HCT116 (cell line): Measurements from ENCODE around the gene FBXL7.

Experiments used
- CEBPB ChIP-seq: IDR thresholded peaks from 2 replicates; pipeline ENCODE4 v1.6.1; 2012; ENCODE audit warnings: low read depth
- POLR2A ChIP-seq: IDR thresholded peaks from 2 replicates; pipeline ENCODE4 v1.7.0; 2011; ENCODE audit warnings: borderline replicate concordance; ENCODE audit not compliant: insufficient read depth, insufficient read length; ENCODE audit errors: extremely low read depth
- SIN3A ChIP-seq: IDR thresholded peaks from 2 replicates; pipeline ENCODE4 v1.6.1; 2012; ENCODE audit warnings: low read depth
- TF ChIP-seq, protein P1 (sequence below), 3 experiments: fragments of 200-600 bp in 1 of 3; sonication (generic) in 1 of 3; IDR thresholded peaks in 2 of 3; conservative IDR thresholded peaks in 1 of 3; 2 replicates each; pipeline ENCODE4 v1.5.1; 2012 to 2017; ENCODE audit warnings: low read depth in 2 of 3, low read length in 2 of 3, antibody characterized with exemption in 1 of 3, borderline replicate concordance in 1 of 3, control low read depth in 1 of 3, mild to moderate bottlenecking in 1 of 3, mixed read lengths in 1 of 3, mixed run types in 1 of 3, moderate library complexity in 1 of 3; ENCODE audit not compliant: insufficient read depth in 1 of 3

DNA sequence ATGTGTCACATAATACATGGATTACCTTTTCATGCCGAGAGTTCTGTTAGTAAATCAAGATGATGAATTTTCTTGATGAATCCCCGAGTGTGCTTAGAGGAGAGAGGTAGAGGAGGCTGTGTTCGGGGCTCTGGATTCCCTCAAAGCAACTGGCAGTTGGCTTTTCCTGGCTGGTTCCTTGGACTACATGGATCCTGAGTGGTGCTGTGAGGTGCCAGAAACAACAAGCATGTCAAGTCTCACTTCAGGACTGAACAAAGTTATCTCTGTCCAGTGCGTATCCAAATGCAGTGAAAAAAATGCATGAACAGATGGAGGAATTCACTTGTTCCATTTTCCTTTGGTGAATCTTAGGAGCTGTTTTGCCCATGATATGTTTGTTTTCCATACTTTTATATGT is 231.7 kb downstream of the FBXL7 start:
- TF ChIP-seq SIN3A = no peak
- TF ChIP-seq CEBPB = no peak
- TF ChIP-seq, protein P1, sequence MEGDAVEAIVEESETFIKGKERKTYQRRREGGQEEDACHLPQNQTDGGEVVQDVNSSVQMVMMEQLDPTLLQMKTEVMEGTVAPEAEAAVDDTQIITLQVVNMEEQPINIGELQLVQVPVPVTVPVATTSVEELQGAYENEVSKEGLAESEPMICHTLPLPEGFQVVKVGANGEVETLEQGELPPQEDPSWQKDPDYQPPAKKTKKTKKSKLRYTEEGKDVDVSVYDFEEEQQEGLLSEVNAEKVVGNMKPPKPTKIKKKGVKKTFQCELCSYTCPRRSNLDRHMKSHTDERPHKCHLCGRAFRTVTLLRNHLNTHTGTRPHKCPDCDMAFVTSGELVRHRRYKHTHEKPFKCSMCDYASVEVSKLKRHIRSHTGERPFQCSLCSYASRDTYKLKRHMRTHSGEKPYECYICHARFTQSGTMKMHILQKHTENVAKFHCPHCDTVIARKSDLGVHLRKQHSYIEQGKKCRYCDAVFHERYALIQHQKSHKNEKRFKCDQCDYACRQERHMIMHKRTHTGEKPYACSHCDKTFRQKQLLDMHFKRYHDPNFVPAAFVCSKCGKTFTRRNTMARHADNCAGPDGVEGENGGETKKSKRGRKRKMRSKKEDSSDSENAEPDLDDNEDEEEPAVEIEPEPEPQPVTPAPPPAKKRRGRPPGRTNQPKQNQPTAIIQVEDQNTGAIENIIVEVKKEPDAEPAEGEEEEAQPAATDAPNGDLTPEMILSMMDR (IDR thresholded peaks at IDR 0.05 in 2 of 3, conservative IDR thresholded peaks at IDR 0.05 in 1 of 3; ENCODE audit: borderline replicate concordance in 1 of 3, insufficient read depth in 1 of 3, low read depth in 2 of 3, low read length in 2 of 3) = no peak
- TF ChIP-seq POLR2A = no peak
